SK-N-MC (cell line): ENCODE results near the gene PLCE1.

Experiments
- DNase-seq: peaks from one replicate; pipeline ENCODE4 v3.0.0-alpha.2; 2011; ENCODE audit warnings: low read depth, low spot score
- H3K27ac ChIP-seq: fragments of 200-600 bp; sonication (generic); 2 replicates; pipeline ENCODE4 v1.5.1; 2016; ENCODE audit warnings: mixed run types
- H3K36me3 ChIP-seq: fragments of 200-600 bp; sonication (generic); 2 replicates; pipeline ENCODE4 v1.6.1; 2017; ENCODE audit warnings: antibody characterized with exemption, low read length, mixed read lengths; ENCODE audit not compliant: insufficient read depth
- H3K4me3 ChIP-seq: fragments of 200-600 bp; sonication (generic); 2 replicates; pipeline ENCODE4 v1.5.1; 2016
- H3K9ac ChIP-seq: fragments of 200-600 bp; sonication (generic); 2 replicates; pipeline ENCODE4 v1.8.0; 2017; ENCODE audit warnings: mixed run types, mixed read lengths; ENCODE audit not compliant: insufficient read length
- H3K9me3 ChIP-seq: fragments of 200-600 bp; sonication (generic); 2 replicates; pipeline ENCODE4 v1.6.1; 2017; ENCODE audit warnings: low read depth, mild to moderate bottlenecking, antibody characterized with exemption, low read length, moderate library complexity, mixed read lengths
- EZH2 ChIP-seq: fragments of 200-600 bp; sonication (generic); IDR thresholded peaks from one replicate; pipeline ENCODE4 v1.6.1; 2017; ENCODE audit warnings: antibody characterized with exemption
- FOXP2 ChIP-seq: optimal IDR thresholded peaks from 2 replicates; pipeline ENCODE3; 2011; ENCODE audit warnings: mild to moderate bottlenecking, moderate library complexity; ENCODE audit not compliant: insufficient read depth; ENCODE audit errors: extremely low read length, control extremely low read depth
- POLR2AphosphoS5 ChIP-seq: IDR thresholded peaks from 2 replicates; pipeline ENCODE4 v1.6.1; 2012; ENCODE audit warnings: mild to moderate bottlenecking, low read depth, low read length, borderline replicate concordance

PLCE1 gene

DNA sequence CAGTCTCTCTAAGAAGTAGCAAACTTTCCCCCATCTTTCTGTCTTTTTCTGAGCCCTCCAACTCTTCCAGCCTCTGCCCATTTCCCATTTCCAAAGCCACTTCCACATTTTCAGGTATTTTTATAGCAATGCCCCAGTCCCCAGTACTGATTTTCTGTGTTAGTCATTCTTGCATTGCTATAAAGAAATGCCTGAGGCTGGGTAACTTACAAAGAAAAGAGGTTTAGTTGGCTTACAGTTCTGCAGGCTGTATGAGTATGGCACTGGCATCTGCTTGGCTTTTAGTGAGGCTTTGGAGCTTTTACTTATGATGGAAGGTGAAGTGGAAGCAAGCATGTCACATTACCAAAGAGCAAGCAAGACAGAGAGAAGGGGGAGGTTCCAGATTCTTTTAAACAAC is 17.2 kb downstream of the PLCE1 start:
- no peak overlapping the region for H3K9ac ChIP-seq
- TF ChIP-seq FOXP2, result no peak
- no peak for TF ChIP-seq EZH2
- no peak for TF ChIP-seq POLR2AphosphoS5
- no peaks in the 10 kb centered on the region for H3K36me3 ChIP-seq
- no peak overlapping the region for H3K4me3 ChIP-seq
- DNase-seq, result no peak
- no peak overlapping the region for H3K27ac ChIP-seq
- no peaks in the 10 kb centered on the region for H3K9me3 ChIP-seq

- TF ChIP-seq FOXP2 (no peak), EZH2 (no peak), POLR2AphosphoS5 (no peak)
- DNase-seq, result no peak
- H3K4me3 ChIP-seq, result no peak overlapping the region
- H3K9ac ChIP-seq, result no peak overlapping the region
- H3K36me3 ChIP-seq, result no peaks in the 10 kb centered on the region
- H3K27ac ChIP-seq, result no peak overlapping the region
- H3K9me3 ChIP-seq, result no peaks in the 10 kb centered on the region
These were observed 17.6 kb downstream of the PLCE1 start for GRCh38 chr10:94011296-94011695.

DNA sequence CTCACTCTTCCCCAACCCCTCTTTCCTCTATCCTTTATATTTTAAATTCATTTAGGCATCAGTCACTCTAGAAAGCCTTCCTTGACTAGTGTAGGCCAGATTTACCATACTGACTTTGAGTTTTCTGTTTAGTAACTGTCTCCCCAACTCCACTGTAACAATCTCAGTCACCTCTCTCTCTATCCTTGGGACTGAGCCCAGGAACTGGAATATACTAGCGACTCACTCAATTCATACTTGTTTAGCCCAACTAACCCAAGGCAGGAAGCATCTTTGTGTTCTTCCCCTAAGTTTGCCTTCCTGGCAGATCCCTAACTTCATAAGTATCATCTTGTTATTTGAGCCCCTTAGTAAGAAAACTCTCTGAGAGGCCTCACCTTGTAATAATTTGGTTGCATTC is 19.1 kb downstream of the PLCE1 start:
- Histone ChIP-seq H3K9me3 (no peaks in the 10 kb centered on the region), H3K4me3 (no peak overlapping the region), H3K36me3 (no peaks in the 10 kb centered on the region), H3K27ac (no peak overlapping the region), H3K9ac (no peak overlapping the region)
- no peak for TF ChIP-seq EZH2
- no peak for TF ChIP-seq FOXP2
- no peak for TF ChIP-seq POLR2AphosphoS5
- DNase-seq, result no peak

DNA sequence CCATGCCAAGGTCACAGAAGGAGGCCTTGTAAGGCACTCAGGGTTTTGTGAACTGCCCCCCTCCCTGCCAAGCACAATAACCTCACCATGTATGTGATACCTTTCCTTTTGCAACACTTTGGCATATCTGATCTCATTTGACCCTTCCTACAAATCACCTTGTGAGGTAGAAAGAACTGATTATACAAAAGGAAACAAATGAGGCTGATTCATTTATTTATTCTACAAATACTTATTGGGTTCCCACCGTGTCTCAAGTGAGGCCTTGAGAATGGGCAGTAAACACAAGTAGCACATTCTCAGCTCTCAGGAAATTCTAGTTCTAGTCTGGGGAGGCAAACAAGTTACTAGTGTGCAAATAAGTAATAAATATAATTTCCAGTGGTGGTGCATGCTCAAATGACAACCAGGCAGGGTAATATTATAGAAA is 19.6 kb downstream of the PLCE1 start:
- Histone ChIP-seq H3K4me3 (no peak overlapping the region), H3K36me3 (no peaks in the 10 kb centered on the region), H3K9ac (no peak overlapping the region), H3K27ac (no peak overlapping the region), H3K9me3 (no peaks in the 10 kb centered on the region)
- TF ChIP-seq EZH2 (no peak), FOXP2 (no peak), POLR2AphosphoS5 (no peak)
- DNase-seq, result no peak

- H3K9ac ChIP-seq, result no peak overlapping the region
- DNase-seq, result no peak
- H3K4me3 ChIP-seq, result no peak overlapping the region
- no peak overlapping the region for H3K27ac ChIP-seq
- no peak for TF ChIP-seq POLR2AphosphoS5
- no peak for TF ChIP-seq EZH2
- no peak for TF ChIP-seq FOXP2
- H3K36me3 ChIP-seq, result no peaks in the 10 kb centered on the region
- no peaks in the 10 kb centered on the region for H3K9me3 ChIP-seq
These were observed 20.6 kb downstream of the PLCE1 start for GRCh38 chr10:94014304-94014703.

GRCh38 chr10:94016727-94017714 is 23.3 kb downstream of the PLCE1 start:
- H3K36me3 ChIP-seq, result no peaks in the 10 kb centered on the region
- DNase-seq, result no peak
- H3K9ac ChIP-seq, result no peak overlapping the region
- no peak overlapping the region for H3K4me3 ChIP-seq
- H3K27ac ChIP-seq, result no peak overlapping the region
- TF ChIP-seq POLR2AphosphoS5 (no peak), FOXP2 (no peak), EZH2 (no peak)
- H3K9me3 ChIP-seq, result no peaks in the 10 kb centered on the region

GRCh38 chr10:94018107-94018506 is 24.4 kb downstream of the PLCE1 start:
- Histone ChIP-seq H3K27ac (no peak overlapping the region), H3K36me3 (no peaks in the 10 kb centered on the region), H3K4me3 (no peak overlapping the region), H3K9me3 (no peaks in the 10 kb centered on the region), H3K9ac (no peak overlapping the region)
- no peak for DNase-seq
- TF ChIP-seq FOXP2 (no peak), EZH2 (no peak), POLR2AphosphoS5 (no peak)

DNA sequence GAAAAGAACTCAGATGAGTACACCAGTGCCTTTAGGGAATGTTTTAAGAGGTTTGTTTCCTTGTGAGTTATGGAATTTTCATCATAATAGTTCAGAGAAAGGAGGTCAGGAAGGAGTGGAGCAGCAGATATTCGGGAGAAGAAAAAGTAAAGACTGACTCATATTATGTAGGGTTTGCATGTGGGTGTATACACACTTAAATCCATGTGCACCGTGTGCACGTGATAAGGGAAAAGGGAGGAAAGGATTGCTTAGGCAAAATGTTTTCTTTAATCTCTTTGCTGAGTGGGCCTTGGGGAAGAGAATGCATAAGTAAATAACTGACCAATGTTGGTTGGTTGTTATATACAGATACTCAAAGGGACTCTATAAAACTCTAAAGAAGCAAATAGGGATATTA is 30.2 kb downstream of the PLCE1 start:
- Histone ChIP-seq H3K9ac (no peak overlapping the region), H3K36me3 (no peaks in the 10 kb centered on the region), H3K4me3 (no peak overlapping the region), H3K27ac (no peak overlapping the region), H3K9me3 (no peaks in the 10 kb centered on the region)
- DNase-seq, result no peak
- TF ChIP-seq POLR2AphosphoS5, result no peak
- TF ChIP-seq EZH2, result no peak
- no peak for TF ChIP-seq FOXP2
